Measurements from ENCODE around the gene ARHGAP45.

- TF ChIP-seq SMC3 (IDR thresholded peaks at IDR 0.05) (no peak), CTCF (IDR thresholded peaks at IDR 0.05) (no peak), CHD2 (IDR thresholded peaks at IDR 0.05; ENCODE audit: low read length, partially characterized antibody) (no peak)
Observed at GRCh38 chr19:1086613-1087012, 19.6 kb downstream of the ARHGAP45 start.

Measured in A549 (cell line).